Central memory CD4-positive, alpha-beta T cell (primary cell): ENCODE data around the gene ITSN1.

Source experiments
- DNase-seq: peaks from one replicate; pipeline ENCODE4 v3.0.0; 2022

ITSN1 gene

DNA sequence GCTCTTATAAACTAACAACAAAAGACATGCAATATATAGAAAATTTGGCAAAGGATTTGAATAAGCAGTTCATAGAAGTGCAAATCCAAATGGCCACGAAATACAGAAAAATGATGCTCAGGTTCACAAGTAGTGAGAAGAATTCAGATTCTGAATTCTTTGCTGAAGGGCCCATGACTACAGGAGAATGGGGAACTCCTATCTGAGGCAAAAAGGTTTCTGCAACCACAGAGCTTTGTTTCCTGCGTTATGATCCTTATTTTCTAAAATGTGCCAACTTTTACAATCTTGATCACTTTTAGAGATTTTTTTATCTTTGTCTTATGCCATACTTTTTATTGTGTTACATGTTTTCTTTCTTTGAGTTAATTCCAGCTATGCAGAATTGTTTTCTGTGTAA lies 91.3 kb downstream of the ITSN1 start:
- DNase-seq = no peak

DNA sequence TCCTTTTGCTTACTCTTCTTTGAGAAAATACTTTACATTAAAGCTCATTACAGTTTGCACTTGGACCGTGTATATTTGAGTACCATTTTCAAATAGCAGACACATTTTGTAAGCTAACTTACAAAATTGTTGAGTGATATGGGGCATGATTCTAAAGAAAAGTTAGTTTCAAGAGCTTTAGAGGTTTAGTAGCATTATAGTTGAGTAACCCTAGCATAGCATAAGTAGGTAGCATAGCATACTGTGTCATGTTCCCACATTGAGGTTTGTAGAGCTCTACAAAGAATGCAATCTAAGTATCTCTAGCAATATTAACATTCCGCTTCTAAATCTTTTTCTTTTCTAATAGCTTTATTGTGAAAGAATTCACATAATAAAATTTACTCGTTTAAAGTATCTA lies 92.0 kb downstream of the ITSN1 start:
- DNase-seq = no peak

DNA sequence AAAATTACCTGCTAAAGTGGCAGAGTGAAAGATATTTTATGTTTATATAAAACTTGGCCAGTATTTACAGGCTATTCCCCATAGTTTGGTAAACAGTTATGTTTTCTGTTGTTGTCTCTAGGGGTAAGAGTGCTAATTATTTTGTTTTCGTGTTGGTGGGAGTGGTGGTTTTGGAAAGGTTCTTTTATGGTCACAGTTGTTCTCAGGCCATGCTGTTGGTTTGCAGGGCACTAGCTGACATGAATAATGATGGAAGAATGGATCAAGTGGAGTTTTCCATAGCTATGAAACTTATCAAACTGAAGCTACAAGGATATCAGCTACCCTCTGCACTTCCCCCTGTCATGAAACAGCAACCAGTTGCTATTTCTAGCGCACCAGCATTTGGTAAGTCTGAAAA lies 92.5 kb downstream of the ITSN1 start:
- DNase-seq = no peak

DNA sequence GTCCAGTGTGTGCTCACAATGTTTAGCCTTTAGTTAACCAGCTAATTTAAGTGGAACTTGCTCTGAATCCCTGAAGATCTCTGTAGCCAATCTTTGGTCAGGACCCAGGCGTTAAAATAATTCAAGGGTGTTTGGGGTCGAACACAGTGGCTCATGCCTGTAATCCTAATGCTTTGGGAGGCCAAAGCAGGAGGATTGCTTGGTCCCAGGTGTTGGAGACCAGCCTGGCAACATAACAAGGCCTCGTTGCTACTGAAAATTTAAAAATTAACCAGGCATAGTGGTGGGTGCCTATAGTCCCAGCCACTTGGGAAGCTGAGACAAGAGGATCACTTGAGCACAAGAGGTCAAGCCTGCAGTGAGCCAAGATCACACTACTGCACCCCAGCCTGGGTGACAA lies 94.3 kb downstream of the ITSN1 start:
- DNase-seq = no peak

DNA sequence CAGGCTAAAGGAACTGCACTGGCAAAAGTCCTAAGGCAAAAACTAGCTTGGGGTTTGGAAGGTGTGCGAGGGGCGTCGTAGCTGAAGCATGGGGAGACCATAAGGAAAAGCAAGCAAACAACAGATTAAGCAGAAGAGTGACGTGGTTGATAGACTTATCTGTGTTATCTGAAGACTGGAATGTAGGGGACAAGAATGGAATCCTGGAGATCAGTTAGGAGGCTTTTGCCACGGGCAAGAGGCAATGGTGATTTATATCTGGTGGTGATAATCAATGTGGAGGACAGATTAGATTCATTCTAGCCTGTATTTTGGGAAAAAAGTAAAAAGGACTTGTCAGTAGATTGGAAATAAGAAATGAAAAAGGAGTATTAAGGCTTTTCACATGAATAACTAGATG lies 97.4 kb downstream of the ITSN1 start:
- DNase-seq = no peak

DNA sequence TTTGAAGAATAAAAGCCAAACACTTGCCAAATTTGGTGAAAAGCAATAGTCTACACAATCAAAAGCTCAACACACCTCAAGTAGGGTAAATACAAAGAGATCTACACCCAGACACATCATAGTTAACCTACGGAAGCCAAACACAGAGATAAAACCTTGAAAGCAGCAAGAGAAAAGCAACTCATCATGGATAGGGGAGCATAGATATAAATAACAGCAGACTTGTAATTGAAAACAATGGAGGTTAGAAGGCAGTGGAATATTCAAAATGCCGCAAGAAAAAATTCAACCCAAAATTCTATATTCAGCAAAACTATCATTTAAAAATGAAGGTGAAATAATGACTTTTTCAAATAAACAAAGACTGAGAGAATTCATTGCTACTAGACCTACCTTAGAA lies 105.1 kb downstream of the ITSN1 start:
- DNase-seq = no peak

DNA sequence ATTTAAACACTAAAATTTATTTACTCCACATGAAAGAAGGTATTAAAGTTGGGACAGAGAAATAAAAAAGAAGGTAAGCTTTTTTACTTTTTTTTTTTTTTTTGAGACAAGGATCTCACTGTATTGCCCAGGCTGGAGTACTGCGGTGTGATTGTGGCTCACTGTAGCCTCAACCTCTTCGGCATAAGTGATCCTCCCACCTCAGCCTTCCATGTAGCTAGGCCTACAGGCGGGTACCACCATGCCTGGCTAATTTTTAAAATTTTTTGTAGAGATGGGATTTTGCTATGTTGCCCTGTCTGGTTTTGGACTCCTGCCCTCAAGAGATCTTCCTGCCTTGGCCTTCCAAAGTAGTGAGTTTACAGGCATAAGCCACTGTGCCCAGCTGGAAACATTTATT lies 106.6 kb downstream of the ITSN1 start:
- no peak for DNase-seq

DNA sequence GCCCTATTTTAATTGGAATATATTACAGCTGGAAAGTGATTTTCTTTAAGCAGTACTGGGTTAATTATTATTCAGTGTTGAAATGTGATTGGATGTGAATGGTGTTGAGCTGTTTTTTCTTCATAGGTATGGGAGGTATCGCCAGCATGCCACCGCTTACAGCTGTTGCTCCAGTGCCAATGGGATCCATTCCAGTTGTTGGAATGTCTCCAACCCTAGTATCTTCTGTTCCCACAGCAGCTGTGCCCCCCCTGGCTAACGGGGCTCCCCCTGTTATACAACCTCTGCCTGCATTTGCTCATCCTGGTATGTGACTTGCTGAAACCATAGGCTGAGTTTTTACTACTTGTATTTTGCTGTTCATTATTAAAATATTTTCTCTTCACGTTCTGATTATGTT lies 107.7 kb downstream of the ITSN1 start:
- DNase-seq = no peak

DNA sequence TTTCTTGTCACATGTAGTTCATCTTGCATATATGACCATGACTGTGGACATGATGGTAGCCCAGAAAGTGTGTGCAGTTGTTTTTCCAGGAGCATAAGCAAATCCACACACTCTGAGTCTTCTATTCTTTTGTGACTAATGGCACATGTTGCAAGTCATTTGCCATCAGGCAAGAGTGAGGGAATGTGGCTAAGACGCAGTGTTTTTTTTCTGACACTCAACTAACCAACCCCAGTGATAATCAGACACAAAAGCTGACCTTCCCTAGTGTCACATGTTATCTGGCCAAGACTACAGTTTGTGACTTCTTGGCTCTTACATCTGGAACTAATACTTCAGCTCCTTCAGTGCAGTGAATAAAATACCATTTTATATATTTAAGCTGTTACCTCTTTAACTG lies 108.8 kb downstream of the ITSN1 start:
- DNase-seq = no peak

DNA sequence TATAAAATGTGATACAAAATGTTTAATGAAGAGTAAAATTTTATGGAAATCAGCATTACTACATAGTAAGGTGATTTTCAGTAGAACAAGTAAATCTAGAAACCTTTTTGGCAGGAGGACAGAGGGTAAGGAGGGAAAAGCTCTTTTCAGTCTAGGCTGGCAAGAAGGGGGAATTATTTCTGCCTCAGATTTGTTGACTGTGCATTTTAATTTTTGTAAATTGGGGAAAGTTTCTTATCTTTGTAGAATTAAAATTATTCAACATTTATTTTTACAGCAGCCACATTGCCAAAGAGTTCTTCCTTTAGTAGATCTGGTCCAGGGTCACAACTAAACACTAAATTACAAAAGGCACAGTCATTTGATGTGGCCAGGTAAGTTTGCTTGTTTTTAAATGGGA lies 109.2 kb downstream of the ITSN1 start:
- no peak for DNase-seq

DNA sequence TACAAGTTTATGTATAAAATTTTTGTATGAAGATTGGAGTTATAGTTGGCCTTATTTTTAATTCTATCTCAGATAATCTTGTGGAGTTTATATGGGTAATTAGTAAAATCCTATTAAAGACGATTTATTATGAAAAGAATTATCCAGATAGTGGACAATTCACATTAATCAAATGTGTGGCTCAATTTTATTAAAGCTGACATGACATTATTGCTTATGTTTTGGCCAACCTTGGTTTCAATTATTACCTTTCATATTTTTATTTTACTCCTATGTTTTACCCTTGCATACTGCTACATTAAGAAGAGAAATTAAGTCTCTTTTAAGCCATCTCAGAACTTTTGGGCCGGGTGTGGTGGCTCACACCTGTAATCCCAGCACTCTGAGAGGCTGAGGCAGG lies 110.0 kb downstream of the ITSN1 start:
- DNase-seq = no peak

DNA sequence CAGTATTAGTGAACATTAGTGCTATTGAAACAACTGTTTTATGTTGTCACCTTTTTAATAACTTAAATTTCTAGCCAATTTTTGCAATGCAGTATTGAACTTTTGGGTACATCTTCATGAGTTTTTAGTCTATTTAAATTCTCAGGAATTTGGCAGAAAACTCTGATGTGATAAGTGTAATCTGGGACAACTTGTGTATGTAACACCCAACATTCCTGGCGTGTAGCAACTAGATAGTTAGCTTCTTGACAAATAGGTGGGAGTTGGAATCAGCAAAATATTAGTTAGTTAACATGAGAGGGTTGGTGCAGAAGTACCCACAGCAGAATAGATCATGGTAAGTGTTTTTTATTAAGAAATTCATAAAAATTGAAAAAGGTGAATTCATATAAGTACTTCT lies 111.6 kb downstream of the ITSN1 start:
- no peak for DNase-seq

DNA sequence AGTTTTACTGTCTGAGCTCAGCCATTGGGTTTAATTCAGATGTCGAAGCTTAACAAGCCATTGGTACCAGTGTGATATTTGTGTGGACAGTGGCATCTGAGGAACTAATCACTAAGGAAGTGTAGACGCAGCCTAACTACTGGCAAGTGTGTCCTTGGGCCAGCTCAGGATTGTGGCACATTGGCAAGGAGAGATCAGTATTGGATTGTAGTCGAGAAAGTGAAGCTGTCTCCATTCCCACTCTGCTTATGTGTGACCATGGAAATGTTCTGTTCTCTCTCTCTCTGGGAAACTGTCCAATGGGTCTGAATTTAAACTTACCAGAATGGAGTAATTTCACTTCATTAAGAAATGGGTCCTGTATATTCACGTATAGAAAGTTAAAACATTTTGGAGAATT lies 112.2 kb downstream of the ITSN1 start:
- no peak for DNase-seq

DNA sequence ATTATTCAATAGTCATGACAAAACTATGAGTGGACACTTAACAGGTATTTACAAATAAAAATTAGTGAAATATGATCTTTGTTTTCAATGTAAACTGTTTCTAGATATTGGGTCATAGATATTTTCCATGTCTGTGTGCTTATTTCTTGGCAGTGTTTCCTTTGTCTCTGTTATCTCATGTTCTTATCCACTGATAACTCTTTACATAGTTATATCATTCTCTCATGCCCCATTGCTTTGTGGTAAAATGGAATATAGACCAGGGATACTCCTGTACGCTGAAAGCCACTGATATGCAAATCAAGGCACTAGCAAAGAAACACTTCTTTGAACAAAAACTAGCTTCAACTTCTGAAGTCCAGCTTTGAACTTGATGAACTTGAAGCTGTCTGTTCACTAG lies 113.1 kb downstream of the ITSN1 start:
- no peak for DNase-seq

DNA sequence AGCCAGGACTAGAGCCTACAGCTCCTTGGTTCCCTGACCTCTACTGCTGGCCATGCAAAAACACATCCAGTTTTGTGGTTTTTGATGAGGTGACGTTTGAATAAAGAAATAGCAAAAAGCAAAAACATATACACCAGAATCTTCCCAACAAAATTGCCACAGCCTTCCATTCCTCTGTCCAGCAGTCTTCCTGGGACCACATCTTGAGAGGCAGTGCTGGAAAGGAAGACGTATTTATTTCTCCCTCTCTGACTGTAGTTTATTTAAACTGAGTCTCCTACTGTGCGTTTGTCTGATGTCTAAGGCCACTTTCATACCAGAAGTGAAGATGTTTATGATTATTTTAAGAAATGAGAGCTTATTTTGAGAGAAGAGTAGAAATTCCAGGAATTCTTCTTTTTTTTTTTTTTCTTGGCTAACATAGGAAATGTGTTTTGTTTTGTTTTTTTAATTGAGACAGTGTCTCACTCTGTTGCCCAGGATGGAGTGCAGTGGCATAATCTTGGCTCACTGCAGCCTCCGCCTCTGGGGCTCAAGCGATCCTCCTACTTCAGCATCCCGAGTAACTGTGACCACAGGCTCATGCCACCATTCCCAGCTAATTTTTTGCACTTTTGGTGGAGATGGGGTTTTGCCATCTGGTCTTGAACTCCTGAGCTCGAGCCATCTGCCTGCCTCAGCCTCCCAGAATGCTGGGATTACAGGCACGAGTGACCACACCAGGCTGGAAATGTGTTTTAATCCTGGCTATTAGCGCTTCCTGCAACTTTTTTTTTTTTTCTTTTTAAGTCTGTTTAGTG lies 118.5 kb downstream of the ITSN1 start:
- no peak for DNase-seq

DNA sequence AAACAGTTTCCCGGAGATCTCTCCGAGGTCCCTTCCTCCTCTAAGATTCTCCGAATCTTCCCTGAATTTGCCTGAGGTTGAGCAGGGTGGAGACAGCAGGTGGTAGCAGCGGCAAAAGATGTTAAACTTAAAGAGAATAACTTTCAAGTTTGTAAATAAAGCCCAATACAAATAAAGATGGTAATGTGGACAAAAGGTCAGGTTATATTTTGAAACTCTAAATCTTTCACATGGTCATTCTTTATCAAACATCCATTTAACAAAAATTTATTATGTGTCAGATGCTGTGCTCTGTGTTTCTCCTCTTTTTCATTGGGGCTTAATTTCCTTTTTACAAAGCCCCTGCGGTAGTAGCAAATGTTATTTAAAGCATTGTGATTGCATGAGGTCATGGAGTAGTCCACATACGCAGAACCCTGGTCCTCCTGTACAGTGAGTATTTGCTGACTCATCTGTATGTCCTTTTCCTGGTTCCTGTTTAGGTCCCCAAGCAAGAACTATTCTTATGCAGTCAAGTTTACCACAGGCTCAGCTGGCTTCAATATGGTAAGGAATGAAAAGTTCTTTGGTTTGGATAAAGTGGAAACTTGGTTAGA lies 119.2 kb downstream of the ITSN1 start:
- DNase-seq = no peak

DNA sequence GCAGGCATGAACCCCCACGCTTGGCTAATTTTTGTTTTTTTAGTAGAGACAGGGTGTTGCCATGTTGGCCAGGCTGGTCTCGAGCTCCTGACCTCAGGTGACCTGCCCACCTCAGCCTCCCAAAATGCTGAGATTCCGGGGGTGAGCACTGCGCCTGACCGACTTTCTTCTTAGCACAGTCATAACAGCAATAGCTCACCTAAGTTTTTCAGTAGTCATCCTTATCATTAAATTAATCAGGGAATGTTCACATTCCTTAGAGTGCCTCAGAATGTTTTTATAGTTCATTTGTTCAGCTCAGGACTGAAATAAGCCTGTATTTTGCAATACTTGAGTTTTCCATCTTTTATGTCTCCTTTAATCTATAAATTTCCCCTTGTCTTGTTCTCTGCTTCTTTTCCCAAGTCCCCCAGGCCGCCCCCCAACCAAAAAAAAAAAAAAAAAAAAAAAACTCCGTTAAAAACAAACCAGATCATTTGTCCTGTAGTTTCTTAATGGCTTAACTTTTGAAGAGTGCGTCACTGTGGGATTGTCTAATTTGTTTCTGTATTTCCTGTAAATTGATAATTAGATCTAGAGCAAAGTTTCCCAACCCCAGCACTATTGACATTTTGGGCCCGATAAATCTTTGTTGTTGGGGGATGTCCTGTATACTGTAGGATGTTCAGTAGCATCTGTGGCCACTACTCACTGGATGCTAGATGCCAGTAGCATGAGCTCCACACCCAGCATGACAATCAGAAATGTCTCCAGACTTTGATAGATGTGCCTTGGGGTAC lies 120.7 kb downstream of the ITSN1 start:
- DNase-seq = no peak

DNA sequence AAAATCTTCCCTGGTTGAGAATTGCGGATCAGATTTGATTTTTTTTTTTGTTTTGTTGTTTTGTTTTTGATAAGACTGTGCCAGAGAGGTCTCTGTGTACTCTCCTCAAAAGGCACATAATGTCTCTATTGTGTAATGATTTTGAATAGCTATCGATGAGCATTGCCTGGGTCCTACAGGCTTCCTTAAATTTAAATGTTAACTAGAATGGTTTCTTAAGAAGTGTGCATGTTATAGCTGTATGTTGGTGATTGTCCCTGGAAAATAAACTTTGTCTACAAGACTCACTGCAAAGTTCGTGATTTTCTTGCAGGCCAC lies 121.2 kb downstream of the ITSN1 start:
- DNase-seq = no peak

DNA sequence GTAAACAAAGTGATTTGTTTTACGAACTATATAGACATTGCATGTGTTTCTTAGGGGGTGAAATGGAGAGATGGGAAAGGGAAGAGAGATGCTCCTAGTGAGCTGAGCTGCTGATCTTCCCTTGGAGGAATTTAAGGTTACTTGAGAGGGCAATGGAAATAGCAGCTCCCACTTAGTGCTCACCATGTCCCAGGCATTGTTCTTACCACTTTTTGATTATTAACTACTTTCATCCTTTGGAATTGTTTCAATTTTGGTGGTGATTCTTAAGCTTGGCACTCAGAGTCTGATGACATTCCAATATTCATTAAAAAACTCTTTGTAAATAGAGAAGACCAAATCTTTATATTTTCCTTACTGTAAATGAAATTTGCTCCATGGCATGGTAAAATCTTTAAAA lies 124.9 kb downstream of the ITSN1 start:
- no peak for DNase-seq

DNA sequence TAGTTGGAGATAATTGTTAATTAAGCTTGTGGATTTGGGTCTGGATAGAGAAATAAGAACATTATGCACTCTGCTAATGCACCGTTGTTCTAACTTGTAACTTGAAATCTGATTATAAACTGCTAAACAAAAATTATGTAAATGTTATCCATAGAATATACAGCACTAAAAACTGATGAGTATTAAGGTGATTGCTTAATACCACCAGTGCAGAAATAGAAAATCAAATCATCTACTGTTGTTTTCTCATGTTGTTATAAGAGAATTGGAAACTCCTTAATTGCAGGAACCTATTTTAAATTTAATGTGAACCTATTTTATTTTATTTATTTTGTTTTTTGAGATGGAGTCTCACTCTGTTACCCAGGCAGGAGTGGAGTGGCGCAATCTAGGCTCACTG lies 125.7 kb downstream of the ITSN1 start:
- DNase-seq = no peak

DNA sequence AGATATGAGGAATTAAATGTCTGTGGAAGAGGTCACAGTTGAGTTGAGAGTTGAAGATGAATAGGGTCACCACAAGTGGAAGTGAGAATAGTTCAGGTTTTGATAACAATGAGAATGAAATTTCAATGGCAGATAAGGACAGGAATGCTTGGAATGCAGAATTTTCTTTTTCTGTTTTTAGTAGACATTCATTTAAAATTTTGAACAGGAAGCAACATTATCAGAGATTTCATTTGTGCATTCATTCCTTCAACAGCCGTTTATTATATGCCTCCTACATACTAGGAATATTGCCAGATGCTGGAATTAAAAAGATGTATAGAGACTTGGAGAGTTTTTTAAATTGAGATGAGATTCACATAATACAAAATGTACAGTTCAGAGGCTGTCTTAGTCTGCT lies 126.8 kb downstream of the ITSN1 start:
- no peak for DNase-seq

DNA sequence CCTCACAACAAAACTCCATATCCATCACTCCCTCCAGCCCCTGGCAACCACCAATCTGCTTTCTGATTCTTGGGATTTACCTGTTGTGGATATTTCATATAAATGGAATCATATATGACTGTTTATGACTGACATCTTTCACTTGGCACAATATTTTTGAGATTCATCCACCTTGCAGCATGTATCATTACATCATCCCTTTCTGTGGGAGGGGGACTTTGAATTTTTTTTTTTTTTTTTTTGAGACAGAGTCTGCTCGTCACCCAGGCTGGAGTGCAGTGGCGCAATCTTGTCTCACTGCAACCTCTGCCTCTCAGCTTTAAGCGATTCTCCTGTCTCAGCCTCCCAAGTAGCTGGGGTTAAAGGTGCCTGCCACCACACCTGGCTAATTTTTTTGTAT lies 128.2 kb downstream of the ITSN1 start:
- DNase-seq = no peak

DNA sequence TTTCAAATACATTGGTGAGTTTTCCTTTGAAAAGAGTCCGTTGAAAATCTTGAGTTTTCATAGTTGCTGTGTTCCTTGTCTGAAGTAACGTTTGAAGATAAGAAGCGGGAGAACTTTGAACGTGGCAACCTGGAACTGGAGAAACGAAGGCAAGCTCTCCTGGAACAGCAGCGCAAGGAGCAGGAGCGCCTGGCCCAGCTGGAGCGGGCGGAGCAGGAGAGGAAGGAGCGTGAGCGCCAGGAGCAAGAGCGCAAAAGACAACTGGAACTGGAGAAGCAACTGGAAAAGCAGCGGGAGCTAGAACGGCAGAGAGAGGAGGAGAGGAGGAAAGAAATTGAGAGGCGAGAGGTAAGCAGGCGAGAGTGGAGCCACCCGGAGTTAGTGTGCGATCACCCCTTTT lies 129.7 kb downstream of the ITSN1 start:
- DNase-seq = no peak

DNA sequence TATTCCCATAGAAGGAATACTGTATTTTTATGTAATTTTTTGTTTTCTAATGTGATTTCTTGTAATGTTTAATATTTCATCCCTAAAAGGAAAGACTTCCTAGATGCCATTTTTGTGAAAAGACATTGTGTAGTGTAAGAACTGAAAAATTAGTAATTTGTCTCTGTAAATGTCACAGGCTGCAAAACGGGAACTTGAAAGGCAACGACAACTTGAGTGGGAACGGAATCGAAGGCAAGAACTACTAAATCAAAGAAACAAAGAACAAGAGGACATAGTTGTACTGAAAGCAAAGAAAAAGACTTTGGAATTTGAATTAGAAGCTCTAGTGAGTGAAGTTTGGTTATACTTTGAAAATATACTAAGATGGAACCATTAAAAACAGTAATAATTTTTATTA lies 132.2 kb downstream of the ITSN1 start:
- DNase-seq = no peak
